Esophagus muscularis mucosa (tissue), 4 donors: ENCODE measurements around the gene ASAP3.

Source experiments
- EP300 ChIP-seq: sonication (generic); formaldehyde crosslinking; IDR thresholded peaks from one replicate; pipeline ENCODE4 v1.6.1; 2017; ENCODE audit warnings: antibody characterized with exemption
- POLR2A ChIP-seq: fragments of 450-650 bp; IDR thresholded peaks from one replicate; pipeline ENCODE4 v1.6.1; 2017; ENCODE audit warnings: antibody characterized with exemption, moderate library complexity, mild to moderate bottlenecking, low read depth
- POLR2AphosphoS5 ChIP-seq, 2 donors: sonication (generic); formaldehyde crosslinking; IDR thresholded peaks; one replicate each; pipeline ENCODE4 v1.6.1; 2017; ENCODE audit warnings: antibody characterized with exemption in 2 of 2
- TF ChIP-seq, protein P1 (sequence below), 3 experiments: fragments of 200-600 bp in 2 of 3; fragments of 450-650 bp in 1 of 3; sonication (generic) in 2 of 3; IDR thresholded peaks; one replicate each; pipeline ENCODE4 v1.5.1; 2017 to 2019; ENCODE audit warnings: antibody characterized with exemption in 3 of 3, mild to moderate bottlenecking in 2 of 3, moderate library complexity in 1 of 3

DNA sequence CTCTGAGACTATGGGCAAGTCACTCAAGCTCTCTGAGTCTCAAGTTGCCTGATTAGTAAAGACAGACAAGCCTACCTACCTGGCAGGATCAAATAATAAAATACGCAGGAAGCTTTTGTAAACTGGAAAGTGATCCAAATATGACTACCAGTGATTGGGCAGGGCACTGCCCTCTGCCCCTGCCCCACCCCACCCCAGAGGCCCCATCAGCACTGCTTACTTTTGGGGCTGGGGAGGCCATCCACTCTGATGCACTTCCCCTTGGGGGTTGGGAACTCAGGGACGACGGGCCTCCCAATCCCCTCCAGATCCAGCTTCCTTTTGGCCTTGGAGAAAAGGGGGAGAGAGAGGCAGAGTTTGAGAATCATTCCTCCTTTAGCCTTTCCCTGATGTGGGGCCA, 40.2 kb upstream of the ASAP3 start:
- TF ChIP-seq, protein P1, sequence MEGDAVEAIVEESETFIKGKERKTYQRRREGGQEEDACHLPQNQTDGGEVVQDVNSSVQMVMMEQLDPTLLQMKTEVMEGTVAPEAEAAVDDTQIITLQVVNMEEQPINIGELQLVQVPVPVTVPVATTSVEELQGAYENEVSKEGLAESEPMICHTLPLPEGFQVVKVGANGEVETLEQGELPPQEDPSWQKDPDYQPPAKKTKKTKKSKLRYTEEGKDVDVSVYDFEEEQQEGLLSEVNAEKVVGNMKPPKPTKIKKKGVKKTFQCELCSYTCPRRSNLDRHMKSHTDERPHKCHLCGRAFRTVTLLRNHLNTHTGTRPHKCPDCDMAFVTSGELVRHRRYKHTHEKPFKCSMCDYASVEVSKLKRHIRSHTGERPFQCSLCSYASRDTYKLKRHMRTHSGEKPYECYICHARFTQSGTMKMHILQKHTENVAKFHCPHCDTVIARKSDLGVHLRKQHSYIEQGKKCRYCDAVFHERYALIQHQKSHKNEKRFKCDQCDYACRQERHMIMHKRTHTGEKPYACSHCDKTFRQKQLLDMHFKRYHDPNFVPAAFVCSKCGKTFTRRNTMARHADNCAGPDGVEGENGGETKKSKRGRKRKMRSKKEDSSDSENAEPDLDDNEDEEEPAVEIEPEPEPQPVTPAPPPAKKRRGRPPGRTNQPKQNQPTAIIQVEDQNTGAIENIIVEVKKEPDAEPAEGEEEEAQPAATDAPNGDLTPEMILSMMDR (IDR thresholded peaks at IDR 0.05): no peak
- TF ChIP-seq EP300: no peak
- no peak for TF ChIP-seq POLR2A
- TF ChIP-seq POLR2AphosphoS5 (IDR thresholded peaks at IDR 0.05): no peak
